Upper lobe of left lung (tissue), 6 donors: ENCODE data around the gene CLEC4D. TPM values are rescaled to one million over a fixed set of nuclear protein-coding genes. Genes with fewer than 3 reads are reported as not detected.

Source experiments
- ATAC-seq, 2 donors: fragments of 200-7000 bp; cut with Tn5 transposase; one replicate each; pipeline ENCODE4 v1.9.1; 2022; ENCODE audit warnings: mild to moderate bottlenecking in 2 of 2, moderate library complexity in 2 of 2; ENCODE audit not compliant: low FRiP score in 2 of 2
- DNase-seq, 2 donors: peaks; one replicate each; pipeline ENCODE4 v3.0.0-alpha.2; 2019 to 2020
- H3K27ac ChIP-seq, 4 donors: fragments of 200-600 bp; sonication (generic); one replicate each; pipeline ENCODE4 v1.5.1; 2016 to 2019
- H3K27me3 ChIP-seq, 4 donors: fragments of 200-600 bp; sonication (generic); one replicate each; pipeline ENCODE4 v1.5.1; 2017 to 2019
- H3K36me3 ChIP-seq, 4 donors: fragments of 200-600 bp; sonication (generic); one replicate each; pipeline ENCODE4 v1.5.1; 2016 to 2019
- H3K4me1 ChIP-seq, 4 donors: fragments of 200-600 bp; sonication (generic); one replicate each; pipeline ENCODE4 v1.5.1; 2018 to 2019
- H3K4me3 ChIP-seq, 4 donors: fragments of 200-600 bp; sonication (generic); one replicate each; pipeline ENCODE4 v1.5.1; 2017 to 2019; ENCODE audit warnings: mild to moderate bottlenecking in 2 of 4, moderate library complexity in 1 of 4
- H3K9me3 ChIP-seq, 4 donors: fragments of 200-600 bp; sonication (generic); one replicate each; pipeline ENCODE4 v1.5.1; 2018 to 2019
- CTCF ChIP-seq, 6 experiments: fragments of 450-650 bp in 4 of 6; fragments of 200-600 bp in 2 of 6; sonication (generic) in 2 of 6; IDR thresholded peaks; one replicate each; pipeline ENCODE4 v1.5.1; 2016 to 2019; ENCODE audit warnings: antibody characterized with exemption in 6 of 6
- EP300 ChIP-seq, 4 donors: sonication (generic); formaldehyde crosslinking; IDR thresholded peaks; one replicate each; pipeline ENCODE4 v1.5.1; 2017; ENCODE audit warnings: antibody characterized with exemption in 4 of 4, control low read depth in 2 of 4
- POLR2A ChIP-seq, 4 donors: fragments of 450-650 bp; IDR thresholded peaks; one replicate each; pipeline ENCODE4 v1.5.1; 2016 to 2017; ENCODE audit warnings: antibody characterized with exemption in 4 of 4, mild to moderate bottlenecking in 2 of 4
- POLR2AphosphoS5 ChIP-seq, 2 donors: sonication (generic); formaldehyde crosslinking; IDR thresholded peaks; one replicate each; pipeline ENCODE4 v1.5.1; 2017; ENCODE audit warnings: antibody characterized with exemption in 2 of 2
- WGBS, 2 donors: methylation state at CpG; one replicate each; pipeline ENCODE4 v1.1.5; 2017 to 2018; 5-methylcytosine and 5-hydroxymethylcytosine counted together
- total RNA-seq, 6 donors: library from RNA; depleted of rRNA in 4 of 6; stranded (reverse); fragments of >200 nt in 4 of 6; gene quantifications; one replicate each; pipeline versions ENCODE4 v1.1.0 to v1.2.1, GENCODE V29; 2016 to 2021
- donor health status: DM: no; HTN: no; CAD: no; lungs with moderate emphysema.
- donor health status: DM: no; HTN: yes; CAD: no; lungs with severe emphysema.

CLEC4D gene
- total RNA-seq, 6 donors from 2014 or later = 1.2 to 4.0 (median 3.2) TPM; not detected in 1

DNA sequence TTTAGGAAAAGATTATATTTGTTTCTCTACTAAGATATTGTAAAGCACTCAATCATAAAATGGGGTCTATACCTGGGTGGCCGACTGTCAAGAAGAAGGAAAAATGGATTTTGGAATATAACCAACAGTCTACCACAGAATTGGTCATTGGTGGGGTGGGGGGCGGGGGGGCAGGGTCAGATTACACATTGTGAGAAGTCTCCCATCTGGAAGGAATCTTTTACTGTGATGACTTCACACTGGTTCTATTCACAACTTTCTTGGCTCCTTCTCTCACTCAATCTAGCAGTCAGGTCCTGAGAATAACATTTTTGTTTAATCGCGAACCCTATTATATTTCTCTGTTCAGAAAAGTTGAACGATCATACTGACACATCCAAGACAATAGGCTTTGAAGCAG, 36.1 kb downstream of the CLEC4D start:
- 91 to 93% methylated on average over 5 of the region's 5 CpGs for WGBS, 2 donors
- no peak overlapping the region for H3K27ac ChIP-seq
- no peaks in the 10 kb centered on the region for H3K36me3 ChIP-seq
- TF ChIP-seq POLR2A (IDR thresholded peaks at IDR 0.05) (no peak), POLR2AphosphoS5 (IDR thresholded peaks at IDR 0.05) (no peak), EP300 (IDR thresholded peaks at IDR 0.05) (no peak), CTCF (IDR thresholded peaks at IDR 0.05) (no peak)
- H3K27me3 ChIP-seq = no peaks in the 10 kb centered on the region
- no peak for DNase-seq
- no peaks in the 10 kb centered on the region for H3K9me3 ChIP-seq
- H3K4me1 ChIP-seq = peaks cover 0 to 4% (median 2%) of the 10 kb centered on the region in 4 donors
- no peak for ATAC-seq
- no peak overlapping the region for H3K4me3 ChIP-seq

GRCh38 chr12:8553088-8553627, 39.9 kb downstream of the CLEC4D start:
- no peaks in the 10 kb centered on the region for H3K36me3 ChIP-seq
- WGBS, 2 donors = 69 to 78% methylated on average over 6 of the region's 6 CpGs

DNA sequence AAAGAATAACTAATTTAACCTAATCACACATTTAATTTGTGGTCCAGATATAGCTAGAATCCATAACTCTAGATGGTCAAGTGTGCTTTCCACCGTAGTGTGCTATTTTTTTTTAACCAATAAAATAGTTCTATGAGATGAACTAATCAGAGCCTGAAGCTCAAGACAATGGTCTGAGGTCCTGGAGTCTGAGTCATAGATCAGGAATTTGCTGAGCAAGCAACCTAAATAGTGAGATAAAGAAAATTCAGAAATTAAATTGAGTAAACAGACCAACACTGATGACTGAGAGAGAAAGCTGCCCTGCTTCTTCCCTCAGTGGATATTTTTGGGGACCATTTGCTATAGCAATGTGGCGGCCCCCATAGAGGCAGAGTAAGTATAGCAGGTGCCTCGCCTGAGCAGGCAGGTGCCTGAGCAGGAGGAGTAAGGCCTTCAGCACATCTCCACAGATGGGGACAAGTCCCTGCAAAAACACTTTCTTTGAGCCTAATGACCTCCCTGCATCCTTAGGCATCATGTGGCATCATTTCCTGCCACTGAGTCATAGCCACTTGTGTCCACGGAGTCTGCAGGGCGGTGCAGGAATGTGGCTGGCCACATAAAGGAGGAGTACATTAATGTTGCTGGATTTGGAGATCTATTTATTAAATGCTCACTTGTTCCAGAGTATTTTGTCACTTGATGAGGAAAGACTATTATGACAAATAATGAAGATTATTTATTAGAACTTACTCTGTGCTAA, 41.3 kb downstream of the CLEC4D start:
- ATAC-seq = no peak
- no peaks in the 10 kb centered on the region for H3K36me3 ChIP-seq
- H3K4me1 ChIP-seq = no peaks in the 10 kb centered on the region
- no peaks in the 10 kb centered on the region for H3K27me3 ChIP-seq
- WGBS, 2 donors = 81 to 82% methylated on average over 5 of the region's 5 CpGs
- TF ChIP-seq EP300 (IDR thresholded peaks at IDR 0.05) (no peak), POLR2AphosphoS5 (IDR thresholded peaks at IDR 0.05) (no peak), POLR2A (IDR thresholded peaks at IDR 0.05) (no peak), CTCF (IDR thresholded peaks at IDR 0.05) (no peak)
- H3K9me3 ChIP-seq = no peaks in the 10 kb centered on the region
- no peak for DNase-seq
- H3K4me3 ChIP-seq = no peak overlapping the region
- H3K27ac ChIP-seq = no peak overlapping the region

More at GRCh38 chr12:8553088-8553627, 39.9 kb downstream of the CLEC4D start:
- H3K4me1 ChIP-seq = no peaks in the 10 kb centered on the region
- H3K27me3 ChIP-seq = no peaks in the 10 kb centered on the region
- TF ChIP-seq CTCF (IDR thresholded peaks at IDR 0.05) (no peak), POLR2A (IDR thresholded peaks at IDR 0.05) (no peak), POLR2AphosphoS5 (IDR thresholded peaks at IDR 0.05) (no peak), EP300 (IDR thresholded peaks at IDR 0.05) (no peak)
- no peak overlapping the region for H3K4me3 ChIP-seq
- DNase-seq = no peak
- no peak for ATAC-seq
- H3K27ac ChIP-seq = no peak overlapping the region
- H3K9me3 ChIP-seq = no peaks in the 10 kb centered on the region

DNA sequence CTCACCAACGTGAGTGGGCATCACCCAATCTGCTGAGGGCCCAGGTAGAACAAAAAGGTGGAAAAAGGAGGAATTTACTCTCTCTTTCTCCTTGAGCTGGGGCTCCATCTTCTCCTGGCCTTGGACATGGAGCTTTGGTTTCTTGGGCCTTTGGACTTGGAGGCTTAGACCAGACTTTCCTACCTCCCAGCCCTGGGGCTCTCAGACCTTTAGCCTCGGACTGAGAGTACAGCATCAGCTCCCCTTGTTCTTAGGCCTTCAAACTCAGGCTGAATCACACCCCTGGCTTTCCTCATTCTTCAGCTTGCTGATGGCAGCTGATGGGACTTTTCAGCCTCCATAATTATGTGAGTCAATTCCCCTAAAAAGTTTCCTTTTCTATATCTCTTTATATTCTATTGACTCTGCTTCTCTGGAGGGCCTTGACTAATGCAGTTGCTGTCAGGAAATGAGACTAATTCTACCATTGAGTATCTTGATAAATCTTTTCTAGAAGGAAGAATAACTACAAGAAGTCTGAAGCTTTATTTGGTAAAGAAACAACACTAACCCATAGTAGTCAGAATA, 43.3 kb downstream of the CLEC4D start:
- no peak for ATAC-seq

More for the DNA sequence above, 43.3 kb downstream of the CLEC4D start:
- Histone ChIP-seq H3K4me1 (no peaks in the 10 kb centered on the region), H3K9me3 (no peaks in the 10 kb centered on the region), H3K27me3 (no peaks in the 10 kb centered on the region), H3K36me3 (no peaks in the 10 kb centered on the region), H3K4me3 (no peak overlapping the region), H3K27ac (no peak overlapping the region)
- WGBS, 2 donors = 80 to 81% methylated on average over 2 of the region's 2 CpGs
- no peak for TF ChIP-seq CTCF (IDR thresholded peaks at IDR 0.05)
- no peak for TF ChIP-seq POLR2AphosphoS5 (IDR thresholded peaks at IDR 0.05)
- no peak for TF ChIP-seq EP300 (IDR thresholded peaks at IDR 0.05)
- TF ChIP-seq POLR2A (IDR thresholded peaks at IDR 0.05) = no peak
- DNase-seq = no peak
